Sigmoid colon (tissue), 4 donors: Measurements from ENCODE around the gene GPRC5D.

Source experiments
- CTCF ChIP-seq, 4 experiments: fragments of 450-650 bp in 3 of 4; fragments of 200-600 bp in 1 of 4; IDR thresholded peaks; one replicate each; pipeline ENCODE4 v1.5.1; 2016 to 2019; ENCODE audit warnings: antibody characterized with exemption in 4 of 4, mild to moderate bottlenecking in 3 of 4, moderate library complexity in 2 of 4
- POLR2A ChIP-seq, 2 donors: fragments of 450-650 bp; IDR thresholded peaks; one replicate each; pipeline ENCODE4 v1.6.1; 2016; ENCODE audit warnings: antibody characterized with exemption in 2 of 2, mild to moderate bottlenecking in 2 of 2, moderate library complexity in 2 of 2
- POLR2AphosphoS5 ChIP-seq, 4 donors: sonication (generic); formaldehyde crosslinking; IDR thresholded peaks; one replicate each; pipeline ENCODE4 v1.6.1; 2017; ENCODE audit warnings: antibody characterized with exemption in 4 of 4

GRCh38 chr12:12958886-12959285 lies 6.9 kb upstream of the GPRC5D start:
- no peak for TF ChIP-seq CTCF (IDR thresholded peaks at IDR 0.05)
- TF ChIP-seq POLR2A (IDR thresholded peaks at IDR 0.05), result no peak
- no peak for TF ChIP-seq POLR2AphosphoS5 (IDR thresholded peaks at IDR 0.05)
